ENCODE data around the gene ATP9A. TPM values are rescaled to one million over a fixed set of nuclear protein-coding genes. Genes with fewer than 3 reads are reported as not detected.

The ATP9A gene
- total RNA-seq, 1 donor from 2014 or later: 22.1 TPM

- H3K4me1 Mint-ChIP-seq (ENCODE audit: low read depth): peaks cover 50% of the 10 kb centered on the region
- H3K36me3 Mint-ChIP-seq (ENCODE audit: low read depth): peaks cover 3% of the 10 kb centered on the region
- no peaks in the 10 kb centered on the region for H3K9me3 Mint-ChIP-seq
- H3K27me3 Mint-ChIP-seq (ENCODE audit: low read depth): peaks cover 11% of the 10 kb centered on the region
- H3K27ac Mint-ChIP-seq: peak overlapping the region; percentile 46
- no peak for DNase-seq (ENCODE audit: low spot score)
- H3K4me3 Mint-ChIP-seq (ENCODE audit: low read depth): no peak overlapping the region
- intact Hi-C loops (cut with micrococcal nuclease): loop anchor here (2.0 to 10.0 kb wide), 6 partner anchors 68 to 645 kb away; no protein-coding TSS in a partner anchor
Observed at GRCh38 chr20:51629399-51630058, 138.7 kb downstream of the ATP9A start.

GRCh38 chr20:51628533-51629398 is 139.4 kb downstream of the ATP9A start:
- Mint-ChIP-seq H3K4me3 (ENCODE audit: low read depth) (no peak overlapping the region), H3K27me3 (ENCODE audit: low read depth) (peaks cover 9% of the 10 kb centered on the region), H3K4me1 (ENCODE audit: low read depth) (peaks cover 49% of the 10 kb centered on the region), H3K36me3 (ENCODE audit: low read depth) (peaks cover 3% of the 10 kb centered on the region), H3K9me3 (no peaks in the 10 kb centered on the region), H3K27ac (peak overlapping the region; percentile 46)
- intact Hi-C loops (cut with micrococcal nuclease): loop anchor here (2.0 to 10.0 kb wide), 2 partner anchors 148 to 644 kb away; no protein-coding TSS in a partner anchor
- DNase-seq (ENCODE audit: low spot score): no peak

GRCh38 chr20:51627586-51627985 is 140.6 kb downstream of the ATP9A start:
- H3K27me3 Mint-ChIP-seq (ENCODE audit: low read depth): peaks cover 3% of the 10 kb centered on the region
- H3K36me3 Mint-ChIP-seq (ENCODE audit: low read depth): peaks cover 3% of the 10 kb centered on the region
- no peak for DNase-seq (ENCODE audit: low spot score)
- H3K9me3 Mint-ChIP-seq: no peaks in the 10 kb centered on the region
- no peak overlapping the region for H3K4me3 Mint-ChIP-seq (ENCODE audit: low read depth)
- H3K27ac Mint-ChIP-seq: no peak overlapping the region
- H3K4me1 Mint-ChIP-seq (ENCODE audit: low read depth): peaks cover 45% of the 10 kb centered on the region
- intact Hi-C loops (cut with micrococcal nuclease): loop anchor here (10.0 kb wide), 1 partner anchor 643 kb away; no protein-coding TSS in a partner anchor

GRCh38 chr20:51625105-51625504 is 143.1 kb downstream of the ATP9A start:
- intact Hi-C loops (cut with micrococcal nuclease): loop anchor here (10.0 kb wide), 1 partner anchor 640 kb away; no protein-coding TSS in a partner anchor
- peaks cover 23% of the 10 kb centered on the region for H3K4me1 Mint-ChIP-seq (ENCODE audit: low read depth)
- H3K27ac Mint-ChIP-seq: no peak overlapping the region
- DNase-seq (ENCODE audit: low spot score): no peak
- H3K9me3 Mint-ChIP-seq: no peaks in the 10 kb centered on the region
- no peak overlapping the region for H3K4me3 Mint-ChIP-seq (ENCODE audit: low read depth)
- peaks cover 3% of the 10 kb centered on the region for H3K36me3 Mint-ChIP-seq (ENCODE audit: low read depth)
- H3K27me3 Mint-ChIP-seq (ENCODE audit: low read depth): no peaks in the 10 kb centered on the region

GRCh38 chr20:51624157-51624731 is 143.9 kb downstream of the ATP9A start:
- Mint-ChIP-seq H3K4me1 (ENCODE audit: low read depth) (peaks cover 15% of the 10 kb centered on the region), H3K9me3 (no peaks in the 10 kb centered on the region), H3K4me3 (ENCODE audit: low read depth) (no peak overlapping the region), H3K36me3 (ENCODE audit: low read depth) (peaks cover 3% of the 10 kb centered on the region), H3K27ac (no peak overlapping the region), H3K27me3 (ENCODE audit: low read depth) (no peaks in the 10 kb centered on the region)
- intact Hi-C loops (cut with micrococcal nuclease): loop anchor here (1.0 to 10.0 kb wide), 2 partner anchors 252 to 639 kb away; no protein-coding TSS in a partner anchor
- DNase-seq (ENCODE audit: low spot score): peak; percentile 44

- Mint-ChIP-seq H3K9me3 (no peaks in the 10 kb centered on the region), H3K36me3 (ENCODE audit: low read depth) (no peaks in the 10 kb centered on the region)
Observed at GRCh38 chr20:51623255-51623654, 144.9 kb downstream of the ATP9A start.

GRCh38 chr20:51622004-51622874 is 146.0 kb downstream of the ATP9A start:
- Mint-ChIP-seq H3K4me1 (ENCODE audit: low read depth) (peaks cover 3% of the 10 kb centered on the region), H3K36me3 (ENCODE audit: low read depth) (no peaks in the 10 kb centered on the region), H3K9me3 (no peaks in the 10 kb centered on the region), H3K4me3 (ENCODE audit: low read depth) (no peak overlapping the region), H3K27ac (no peak overlapping the region), H3K27me3 (ENCODE audit: low read depth) (no peaks in the 10 kb centered on the region)
- DNase-seq (ENCODE audit: low spot score): no peak
- intact Hi-C loops (cut with micrococcal nuclease): loop anchor here (10.0 kb wide), 1 partner anchor 637 kb away; no protein-coding TSS in a partner anchor

More at GRCh38 chr20:51623255-51623654, 144.9 kb downstream of the ATP9A start:
- Mint-ChIP-seq H3K27ac (no peak overlapping the region), H3K27me3 (ENCODE audit: low read depth) (no peaks in the 10 kb centered on the region), H3K4me3 (ENCODE audit: low read depth) (no peak overlapping the region), H3K4me1 (ENCODE audit: low read depth) (peaks cover 6% of the 10 kb centered on the region)
- no peak for DNase-seq (ENCODE audit: low spot score)
- intact Hi-C loops (cut with micrococcal nuclease): loop anchor here (10.0 kb wide), 1 partner anchor 638 kb away; no protein-coding TSS in a partner anchor

GRCh38 chr20:51620432-51620831 is 147.8 kb downstream of the ATP9A start:
- Mint-ChIP-seq H3K9me3 (no peaks in the 10 kb centered on the region), H3K27ac (no peak overlapping the region), H3K27me3 (ENCODE audit: low read depth) (no peaks in the 10 kb centered on the region), H3K4me1 (ENCODE audit: low read depth) (peaks cover 2% of the 10 kb centered on the region), H3K4me3 (ENCODE audit: low read depth) (no peak overlapping the region), H3K36me3 (ENCODE audit: low read depth) (no peaks in the 10 kb centered on the region)
- intact Hi-C loops (cut with micrococcal nuclease): loop anchor here (10.0 kb wide), 1 partner anchor 636 kb away; no protein-coding TSS in a partner anchor
- no peak for DNase-seq (ENCODE audit: low spot score)

GRCh38 chr20:51616060-51616459 is 152.1 kb downstream of the ATP9A start:
- Mint-ChIP-seq H3K4me3 (ENCODE audit: low read depth) (no peak overlapping the region), H3K36me3 (ENCODE audit: low read depth) (no peaks in the 10 kb centered on the region), H3K9me3 (no peaks in the 10 kb centered on the region), H3K27me3 (ENCODE audit: low read depth) (peaks cover 9% of the 10 kb centered on the region), H3K4me1 (ENCODE audit: low read depth) (peaks cover 3% of the 10 kb centered on the region), H3K27ac (no peak overlapping the region)
- intact Hi-C loops (cut with micrococcal nuclease): no loop called here
- DNase-seq (ENCODE audit: low spot score): no peak

GRCh38 chr20:51614687-51615086 is 153.5 kb downstream of the ATP9A start:
- no peak overlapping the region for H3K4me3 Mint-ChIP-seq (ENCODE audit: low read depth)
- no peak overlapping the region for H3K27ac Mint-ChIP-seq
- intact Hi-C loops (cut with micrococcal nuclease): no loop called here
- peaks cover 9% of the 10 kb centered on the region for H3K27me3 Mint-ChIP-seq (ENCODE audit: low read depth)
- H3K36me3 Mint-ChIP-seq (ENCODE audit: low read depth): no peaks in the 10 kb centered on the region
- no peaks in the 10 kb centered on the region for H3K9me3 Mint-ChIP-seq
- no peak for DNase-seq (ENCODE audit: low spot score)
- peaks cover 9% of the 10 kb centered on the region for H3K4me1 Mint-ChIP-seq (ENCODE audit: low read depth)

GRCh38 chr20:51613580-51613979 is 154.6 kb downstream of the ATP9A start:
- intact Hi-C loops (cut with micrococcal nuclease): no loop called here
- Mint-ChIP-seq H3K4me1 (ENCODE audit: low read depth) (peaks cover 18% of the 10 kb centered on the region), H3K27ac (no peak overlapping the region), H3K27me3 (ENCODE audit: low read depth) (peaks cover 9% of the 10 kb centered on the region), H3K4me3 (ENCODE audit: low read depth) (no peak overlapping the region), H3K9me3 (no peaks in the 10 kb centered on the region), H3K36me3 (ENCODE audit: low read depth) (no peaks in the 10 kb centered on the region)
- DNase-seq (ENCODE audit: low spot score): no peak

GRCh38 chr20:51612896-51613295 is 155.3 kb downstream of the ATP9A start:
- Mint-ChIP-seq H3K36me3 (ENCODE audit: low read depth) (no peaks in the 10 kb centered on the region), H3K27me3 (ENCODE audit: low read depth) (peaks cover 9% of the 10 kb centered on the region), H3K4me3 (ENCODE audit: low read depth) (no peak overlapping the region), H3K27ac (no peak overlapping the region), H3K9me3 (no peaks in the 10 kb centered on the region), H3K4me1 (ENCODE audit: low read depth) (peaks cover 23% of the 10 kb centered on the region)
- intact Hi-C loops (cut with micrococcal nuclease): no loop called here
- DNase-seq (ENCODE audit: low spot score): no peak
